K562 (cell line): ENCODE results near the gene WDR91. TPM values are rescaled to one million over a fixed set of nuclear protein-coding genes. Genes with fewer than 3 reads are reported as not detected.

Experiments used
- ADNP ChIP-seq: fragments of 200-800 bp; sonication (Bioruptor generic); IDR thresholded peaks from 2 replicates; pipeline ENCODE4 v1.6.1; 2016; ENCODE audit warnings: missing genetic modification characterization, missing compliant biosample characterization
- BCOR ChIP-seq: fragments of 450-650 bp; IDR thresholded peaks from 2 replicates; pipeline ENCODE4 v1.6.1; 2016
- CBX1 ChIP-seq: sonication (generic); IDR thresholded peaks from 2 replicates; pipeline ENCODE4 v1.6.1; 2016; ENCODE audit warnings: antibody characterized with exemption, low read depth, mild to moderate bottlenecking
- CBX3 ChIP-seq, 2 experiments: IDR thresholded peaks; 1 replicate in 1 of 2; 2 replicates in 1 of 2; pipeline ENCODE4 v1.6.1; 2012; ENCODE audit warnings: inconsistent platforms in 2 of 2, low read length in 2 of 2, borderline replicate concordance in 1 of 2, control low read depth in 1 of 2
- GMEB1 ChIP-seq: fragments of 250-450 bp; sonication (Bioruptor Pico); IDR thresholded peaks from 2 replicates; pipeline ENCODE4 v1.4.0; 2020; ENCODE audit warnings: mild to moderate bottlenecking
- GTF2E2 ChIP-seq: fragments of 200-800 bp; sonication (Bioruptor generic); IDR thresholded peaks from 2 replicates; pipeline ENCODE4 v1.6.1; 2016; ENCODE audit warnings: missing genetic modification characterization, missing compliant biosample characterization
- ID3 ChIP-seq, 2 experiments: fragments of 250-450 bp in 1 of 2; fragments of 450-650 bp in 1 of 2; sonication (Bioruptor Pico) in 1 of 2; IDR thresholded peaks; 2 replicates each; pipeline versions ENCODE4 v1.6.1 to v1.8.0; 2016 to 2021; ENCODE audit warnings: mild to moderate bottlenecking in 2 of 2, moderate library complexity in 2 of 2, missing compliant biosample characterization in 1 of 2, missing genetic modification characterization in 1 of 2
- KAT7 ChIP-seq: sonication (generic); formaldehyde crosslinking; IDR thresholded peaks from 2 replicates; pipeline ENCODE4 v1.8.0; 2022; ENCODE audit warnings: missing genetic modification reagents, mild to moderate bottlenecking, borderline replicate concordance
- MYBL2 ChIP-seq, 2 experiments: fragments of 450-650 bp in 1 of 2; sonication (generic) in 1 of 2; formaldehyde crosslinking in 1 of 2; IDR thresholded peaks; 2 replicates each; pipeline versions ENCODE4 v1.6.1 to v1.8.1; 2017 to 2022; ENCODE audit warnings: borderline replicate concordance in 1 of 2, inconsistent platforms in 1 of 2, low read depth in 1 of 2, mild to moderate bottlenecking in 1 of 2, missing genetic modification reagents in 1 of 2, moderate library complexity in 1 of 2
- NCOA1 ChIP-seq: fragments of 450-650 bp; IDR thresholded peaks from 2 replicates; pipeline ENCODE4 v1.6.1; 2016; ENCODE audit warnings: low read depth
- OTX1 ChIP-seq: fragments of 450-650 bp; formaldehyde crosslinking; IDR thresholded peaks from 2 replicates; pipeline ENCODE4 v1.4.0; 2022; ENCODE audit warnings: mild to moderate bottlenecking
- PHF21A ChIP-seq: fragments of 450-650 bp; IDR thresholded peaks from 2 replicates; pipeline ENCODE4 v1.6.1; 2017; ENCODE audit warnings: low read depth, borderline replicate concordance
- POLR2A ChIP-seq: fragments of 450-650 bp; conservative IDR thresholded peaks from 2 replicates; pipeline ENCODE4 v1.6.1; 2016
- POU5F1 ChIP-seq: fragments of 150-350 bp; IDR thresholded peaks from 2 replicates; pipeline ENCODE4 v1.6.1; 2014; ENCODE audit warnings: borderline replicate concordance, low read length, low read depth, mild to moderate bottlenecking; ENCODE audit not compliant: partially characterized antibody
- RFX5 ChIP-seq: IDR thresholded peaks from 2 replicates; pipeline ENCODE4 v1.6.1; 2011; ENCODE audit warnings: low read depth, mild to moderate bottlenecking, improper control_type of control experiment, low read length
- XRCC3 ChIP-seq: fragments of 450-650 bp; IDR thresholded peaks from 2 replicates; pipeline ENCODE4 v1.6.1; 2017; ENCODE audit warnings: mild to moderate bottlenecking, moderate library complexity
- XRCC4 ChIP-seq: IDR thresholded peaks from one replicate; pipeline ENCODE4 v1.6.1; 2011; ENCODE audit not compliant: insufficient read depth, insufficient read length; ENCODE audit errors: extremely low read depth
- ZBTB8A ChIP-seq: fragments of 450-650 bp; IDR thresholded peaks from 2 replicates; pipeline ENCODE4 v1.6.1; 2018; ENCODE audit warnings: mild to moderate bottlenecking, moderate library complexity; ENCODE audit not compliant: partially characterized antibody
- ZNF12 ChIP-seq: sonication (generic); formaldehyde crosslinking; IDR thresholded peaks from 2 replicates; pipeline ENCODE4 v1.4.0; 2020; ENCODE audit warnings: mild to moderate bottlenecking, missing genetic modification reagents
- ZNF311 ChIP-seq: fragments of 250-450 bp; sonication (Bioruptor Pico); IDR thresholded peaks from 2 replicates; pipeline ENCODE4 v1.4.0; 2020; ENCODE audit warnings: mild to moderate bottlenecking, moderate library complexity
- ZNF431 ChIP-seq: sonication (generic); formaldehyde crosslinking; IDR thresholded peaks from 2 replicates; pipeline ENCODE4 v1.8.0; 2022; ENCODE audit warnings: mild to moderate bottlenecking, missing genetic modification reagents
- ZNF561 ChIP-seq: fragments of 450-650 bp; formaldehyde crosslinking; conservative IDR thresholded peaks from 2 replicates; pipeline ENCODE4 v1.4.0; 2020; ENCODE audit warnings: mild to moderate bottlenecking, moderate library complexity
- ZNF79 ChIP-seq: fragments of 250-450 bp; sonication (Bioruptor Pico); IDR thresholded peaks from 2 replicates; pipeline ENCODE4 v1.4.0; 2020; ENCODE audit warnings: low read depth, mild to moderate bottlenecking, moderate library complexity
- polyA plus RNA-seq, 8 experiments: library from polyadenylated mRNA; depleted of rRNA in 4 of 8; stranded (reverse) in 5 of 8; unstranded in 3 of 8; fragments of >200 nt; fragmentation: Nextera tagmentation in 2 of 8; fragmentation: Illumina TruSeq in 1 of 8; extraction: Ambion mirVana in 2 of 8; extraction: Trizol in 1 of 8; gene quantifications; 2 replicates each; pipeline versions ENCODE4 v1.2.1 to v1.2.3, GENCODE V29; 2011 to 2014; ENCODE audit warnings: inconsistent platforms in 1 of 8, missing spikeins in 1 of 8
- total RNA-seq, 7 experiments: library from RNA; depleted of rRNA in 6 of 7; stranded (reverse); fragments of >200 nt in 6 of 7; fragmentation: Illumina TruSeq in 2 of 7; extraction: Trizol in 2 of 7; gene quantifications; 2 replicates each; pipeline versions ENCODE4 v1.2.1 to v1.2.3, GENCODE V29; 2011 to 2021; ENCODE audit warnings: low replicate concordance in 1 of 7
- TF ChIP-seq, protein P1 (sequence below): sonication (generic); formaldehyde crosslinking; IDR thresholded peaks from 2 replicates; pipeline ENCODE4 v1.9.0; 2022; ENCODE audit warnings: mild to moderate bottlenecking, missing genetic modification reagents
- TF ChIP-seq, protein P2 (sequence below): conservative IDR thresholded peaks from 2 replicates; pipeline ENCODE4 v1.6.1; 2011; ENCODE audit warnings: low read depth, mild to moderate bottlenecking, low read length; ENCODE audit not compliant: control insufficient read depth
- TF ChIP-seq, protein P3 (sequence below): fragments of 250-450 bp; sonication (Bioruptor Pico); IDR thresholded peaks from 2 replicates; pipeline ENCODE4 v1.8.0; 2021; ENCODE audit warnings: moderate library complexity, mild to moderate bottlenecking, inconsistent platforms

The WDR91 gene
- total and polyA plus RNA-seq, 9 of the 15 experiments (the other 6 are each of a cell fraction or from before 2014, with no cell fraction given): 1.9 to 18.2 (median 9.8) TPM

DNA sequence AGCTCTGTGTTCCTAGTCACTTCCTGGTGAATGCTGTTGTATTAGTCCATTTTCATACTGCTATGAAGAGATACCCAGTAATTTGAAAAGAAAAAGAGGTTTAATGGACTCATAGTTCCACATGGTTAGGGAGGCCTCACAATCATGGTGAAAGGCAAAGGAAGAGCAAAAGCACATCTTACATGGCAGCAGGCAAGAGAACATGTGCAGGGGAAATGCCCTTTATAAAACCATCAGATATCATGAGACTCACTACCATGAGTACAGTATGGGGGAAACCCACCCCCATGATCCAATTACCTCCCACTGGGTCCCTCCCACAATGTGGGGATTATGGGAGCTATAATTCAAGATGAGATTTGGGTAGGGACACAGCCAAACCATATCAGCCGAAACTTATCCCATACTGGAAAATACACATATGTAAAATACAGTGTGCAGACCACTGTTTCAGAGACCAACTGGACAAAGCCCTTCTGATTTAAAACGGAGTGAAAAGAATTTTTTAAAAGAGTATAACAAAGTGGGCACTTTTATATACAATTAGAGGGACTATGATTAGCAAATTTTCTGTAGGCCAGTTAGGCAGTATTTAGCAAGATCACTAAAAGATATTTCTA lies 48.8 kb downstream of the WDR91 start (continued):
- TF ChIP-seq CBX1 (0 out of 2 replicates have a peak, but pooled peaks have one; percentile 17), ZNF311 (CRISPR knock-in tag) (no peak), RFX5 (no peak), POLR2A (no peak), KAT7 (CRISPR knock-in tag) (no peak), ZBTB8A (no peak), ZNF431 (CRISPR knock-in tag) (peak; percentile 100), CBX3 (IDR thresholded peaks at IDR 0.05; ENCODE audit: borderline replicate concordance in 1 of 2, low read length in 2 of 2) (peak in 1 of 2 experiments; percentile 95; a peak in 2 of 3 replicates), POU5F1 (no peak), XRCC3 (0 out of 2 replicates have a peak, but pooled peaks have one; percentile 19), ZNF79 (CRISPR knock-in tag) (no peak), GTF2E2 (tag) (no peak; the same call in 1 of the 2 replicates), NCOA1 (no peak), OTX1 (CRISPR knock-in tag) (no peak), BCOR (no peak), ZNF561 (CRISPR knock-in tag) (no peak), ID3 (CRISPR knock-in tag; IDR thresholded peaks at IDR 0.05) (no peak), ID3 (tag; IDR thresholded peaks at IDR 0.05) (0 out of 2 replicates have a peak, but pooled peaks have one; percentile 13), PHF21A (no peak), ADNP (tag) (no peak), MYBL2 (IDR thresholded peaks at IDR 0.05; ENCODE audit: low read depth) (no peak), MYBL2 (CRISPR knock-in tag; IDR thresholded peaks at IDR 0.05; ENCODE audit: borderline replicate concordance) (no peak), XRCC4 (no peak), GMEB1 (no peak), ZNF12 (CRISPR knock-in tag) (no peak)
- TF ChIP-seq, protein P1, sequence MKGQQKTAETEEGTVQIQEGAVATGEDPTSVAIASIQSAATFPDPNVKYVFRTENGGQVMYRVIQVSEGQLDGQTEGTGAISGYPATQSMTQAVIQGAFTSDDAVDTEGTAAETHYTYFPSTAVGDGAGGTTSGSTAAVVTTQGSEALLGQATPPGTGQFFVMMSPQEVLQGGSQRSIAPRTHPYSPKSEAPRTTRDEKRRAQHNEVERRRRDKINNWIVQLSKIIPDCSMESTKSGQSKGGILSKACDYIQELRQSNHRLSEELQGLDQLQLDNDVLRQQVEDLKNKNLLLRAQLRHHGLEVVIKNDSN (CRISPR knock-in tag): no peak
- TF ChIP-seq, protein P2, sequence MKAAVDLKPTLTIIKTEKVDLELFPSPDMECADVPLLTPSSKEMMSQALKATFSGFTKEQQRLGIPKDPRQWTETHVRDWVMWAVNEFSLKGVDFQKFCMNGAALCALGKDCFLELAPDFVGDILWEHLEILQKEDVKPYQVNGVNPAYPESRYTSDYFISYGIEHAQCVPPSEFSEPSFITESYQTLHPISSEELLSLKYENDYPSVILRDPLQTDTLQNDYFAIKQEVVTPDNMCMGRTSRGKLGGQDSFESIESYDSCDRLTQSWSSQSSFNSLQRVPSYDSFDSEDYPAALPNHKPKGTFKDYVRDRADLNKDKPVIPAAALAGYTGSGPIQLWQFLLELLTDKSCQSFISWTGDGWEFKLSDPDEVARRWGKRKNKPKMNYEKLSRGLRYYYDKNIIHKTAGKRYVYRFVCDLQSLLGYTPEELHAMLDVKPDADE: no peak
- TF ChIP-seq, protein P3, sequence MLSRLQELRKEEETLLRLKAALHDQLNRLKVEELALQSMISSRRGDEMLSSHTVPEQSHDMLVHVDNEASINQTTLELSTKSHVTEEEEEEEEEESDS: no peak
